Coronary artery (tissue), 2 donors: ENCODE measurements around the gene LRRC8D.
"Not testable (repeated sequence)": the region's sequence is repeated elsewhere in the genome, so short reads cannot be mapped to it uniquely, and the experiment has no call there.

Source experiments
- DNase-seq: peaks from one replicate; pipeline ENCODE4 v3.0.0-alpha.2; 2017; ENCODE audit warnings: low spot score
- H3K27ac ChIP-seq, 2 donors: fragments of 200-600 bp; sonication (generic); one replicate each; pipeline ENCODE4 v1.5.1; 2016 to 2019
- H3K4me3 ChIP-seq: fragments of 200-600 bp; sonication (generic); 2 replicates; pipeline ENCODE4 v1.5.1; 2016; ENCODE audit warnings: mild to moderate bottlenecking, moderate library complexity
- TF ChIP-seq, protein P1 (sequence below): fragments of 200-600 bp; sonication (generic); IDR thresholded peaks from one replicate; pipeline ENCODE4 v1.5.1; 2019; ENCODE audit warnings: antibody characterized with exemption

LRRC8D gene

DNA sequence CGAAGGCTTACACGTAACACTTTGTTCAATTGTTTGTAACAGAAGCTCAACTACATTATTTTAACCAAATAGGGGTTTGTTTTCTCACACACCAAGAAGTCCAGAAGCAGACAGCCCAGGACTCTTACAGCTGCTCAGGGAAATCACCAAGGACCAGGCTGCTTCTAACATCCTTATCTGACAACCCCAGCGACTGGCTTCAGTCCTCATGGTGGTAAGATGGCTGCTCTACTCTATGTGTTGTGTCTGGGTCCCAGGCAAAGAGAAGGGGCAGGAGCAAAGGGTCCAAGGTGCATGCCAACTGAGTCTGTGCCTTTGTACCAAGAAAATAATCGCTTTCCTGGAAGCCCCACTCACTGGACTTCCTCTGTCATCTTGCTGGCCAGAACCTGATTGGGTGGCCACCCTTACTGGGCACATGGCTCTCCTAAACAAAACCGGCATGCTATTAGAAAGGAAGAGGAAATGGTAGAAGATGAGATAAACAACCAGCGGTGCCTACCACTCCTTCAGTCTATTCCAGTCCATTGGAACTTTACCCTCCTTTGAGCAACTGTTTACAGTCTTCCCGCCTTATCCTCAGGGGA, 34.1 kb upstream of the LRRC8D start:
- DNase-seq: no peak
- H3K27ac ChIP-seq: no peak overlapping the region
- no peak overlapping the region for H3K4me3 ChIP-seq
- TF ChIP-seq, protein P1, sequence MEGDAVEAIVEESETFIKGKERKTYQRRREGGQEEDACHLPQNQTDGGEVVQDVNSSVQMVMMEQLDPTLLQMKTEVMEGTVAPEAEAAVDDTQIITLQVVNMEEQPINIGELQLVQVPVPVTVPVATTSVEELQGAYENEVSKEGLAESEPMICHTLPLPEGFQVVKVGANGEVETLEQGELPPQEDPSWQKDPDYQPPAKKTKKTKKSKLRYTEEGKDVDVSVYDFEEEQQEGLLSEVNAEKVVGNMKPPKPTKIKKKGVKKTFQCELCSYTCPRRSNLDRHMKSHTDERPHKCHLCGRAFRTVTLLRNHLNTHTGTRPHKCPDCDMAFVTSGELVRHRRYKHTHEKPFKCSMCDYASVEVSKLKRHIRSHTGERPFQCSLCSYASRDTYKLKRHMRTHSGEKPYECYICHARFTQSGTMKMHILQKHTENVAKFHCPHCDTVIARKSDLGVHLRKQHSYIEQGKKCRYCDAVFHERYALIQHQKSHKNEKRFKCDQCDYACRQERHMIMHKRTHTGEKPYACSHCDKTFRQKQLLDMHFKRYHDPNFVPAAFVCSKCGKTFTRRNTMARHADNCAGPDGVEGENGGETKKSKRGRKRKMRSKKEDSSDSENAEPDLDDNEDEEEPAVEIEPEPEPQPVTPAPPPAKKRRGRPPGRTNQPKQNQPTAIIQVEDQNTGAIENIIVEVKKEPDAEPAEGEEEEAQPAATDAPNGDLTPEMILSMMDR: no peak

- TF ChIP-seq, protein P1: no peak
- Histone ChIP-seq H3K27ac (no peak overlapping the region), H3K4me3 (no peak overlapping the region)
- DNase-seq: no peak
These were observed 30.2 kb upstream of the LRRC8D start for GRCh38 chr1:89790592-89790991.

DNA sequence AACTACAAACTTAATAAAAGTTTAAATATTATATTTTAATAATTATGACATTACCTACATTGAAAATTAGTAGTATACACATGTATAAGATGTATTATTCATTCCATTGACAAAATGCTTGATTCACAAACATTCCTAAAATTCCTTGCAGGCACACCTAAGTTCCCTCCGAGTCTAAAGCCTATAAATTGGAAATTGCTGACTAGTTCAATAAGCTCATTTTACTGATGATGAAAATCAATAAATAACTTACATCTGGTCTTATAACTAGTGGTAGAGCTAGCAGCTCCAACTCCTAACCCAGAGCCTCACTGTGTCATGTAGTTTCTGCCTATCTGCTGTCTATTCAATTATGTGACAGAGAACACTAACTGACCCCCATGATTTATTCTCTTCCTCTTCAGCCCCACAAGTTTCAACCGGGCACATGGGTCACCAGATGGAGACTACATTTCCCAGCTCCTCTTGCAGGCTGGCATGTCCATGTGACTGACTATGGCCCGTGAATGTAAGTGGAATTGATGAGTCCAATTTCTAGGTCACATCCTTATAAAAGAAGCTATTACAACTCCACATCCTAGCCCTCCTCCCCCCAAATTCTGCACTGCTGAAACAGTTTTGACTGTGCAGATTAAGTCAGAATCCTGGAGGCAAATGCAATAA, 29.6 kb upstream of the LRRC8D start:
- H3K4me3 ChIP-seq: no peak overlapping the region
- no peak overlapping the region for H3K27ac ChIP-seq
- DNase-seq: no peak
- TF ChIP-seq, protein P1: no peak

- H3K4me3 ChIP-seq: no peak overlapping the region
- no peak for DNase-seq
- TF ChIP-seq, protein P1: no peak
- no peak overlapping the region for H3K27ac ChIP-seq
These were observed 26.4 kb upstream of the LRRC8D start for GRCh38 chr1:89794406-89794805.

DNA sequence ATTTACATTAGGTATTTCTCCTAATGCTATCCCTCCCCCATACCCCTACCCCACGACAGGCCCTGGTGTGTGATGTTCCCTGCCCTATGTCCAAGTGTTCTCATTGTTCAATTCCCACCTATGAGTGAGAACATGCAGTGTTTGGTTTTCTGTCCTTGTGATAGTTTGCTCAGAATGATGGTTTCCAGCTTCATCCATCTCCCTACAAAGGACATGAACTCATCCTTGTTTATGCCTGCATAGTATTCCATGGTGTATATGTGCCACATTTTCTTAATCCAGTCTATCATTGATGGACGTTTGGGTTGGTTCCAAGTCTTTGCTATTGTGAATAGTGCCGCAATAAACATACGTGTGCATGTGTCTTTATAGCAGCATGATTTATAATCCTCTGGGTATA, 25.3 kb upstream of the LRRC8D start:
- not testable (repeated sequence) for H3K27ac ChIP-seq, H3K4me3 ChIP-seq, DNase-seq

- not testable (repeated sequence) for H3K4me3 ChIP-seq, DNase-seq, H3K27ac ChIP-seq
These were observed 23.0 kb upstream of the LRRC8D start for GRCh38 chr1:89797876-89798275.

DNA sequence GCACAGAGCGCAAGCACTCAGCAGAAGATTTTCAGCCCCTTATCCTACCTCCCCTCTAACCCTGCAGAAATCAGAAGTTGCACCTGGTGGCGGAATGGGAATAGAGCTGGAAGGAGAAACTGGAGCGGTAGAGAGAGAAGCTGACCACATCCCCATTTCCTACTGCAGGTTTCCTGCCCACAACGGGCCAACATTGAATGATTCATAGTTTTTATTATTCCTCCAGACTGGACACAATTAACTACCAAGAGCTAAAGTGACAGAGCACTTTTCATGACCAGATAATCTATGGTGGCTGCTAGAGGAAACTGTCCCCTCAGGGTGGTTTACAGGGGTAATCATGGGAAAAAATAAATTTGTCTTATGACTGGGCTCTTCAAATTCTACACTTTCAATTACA, 21.3 kb upstream of the LRRC8D start:
- TF ChIP-seq, protein P1: no peak
- Histone ChIP-seq H3K27ac (no peak overlapping the region), H3K4me3 (no peak overlapping the region)
- DNase-seq: no peak

DNA sequence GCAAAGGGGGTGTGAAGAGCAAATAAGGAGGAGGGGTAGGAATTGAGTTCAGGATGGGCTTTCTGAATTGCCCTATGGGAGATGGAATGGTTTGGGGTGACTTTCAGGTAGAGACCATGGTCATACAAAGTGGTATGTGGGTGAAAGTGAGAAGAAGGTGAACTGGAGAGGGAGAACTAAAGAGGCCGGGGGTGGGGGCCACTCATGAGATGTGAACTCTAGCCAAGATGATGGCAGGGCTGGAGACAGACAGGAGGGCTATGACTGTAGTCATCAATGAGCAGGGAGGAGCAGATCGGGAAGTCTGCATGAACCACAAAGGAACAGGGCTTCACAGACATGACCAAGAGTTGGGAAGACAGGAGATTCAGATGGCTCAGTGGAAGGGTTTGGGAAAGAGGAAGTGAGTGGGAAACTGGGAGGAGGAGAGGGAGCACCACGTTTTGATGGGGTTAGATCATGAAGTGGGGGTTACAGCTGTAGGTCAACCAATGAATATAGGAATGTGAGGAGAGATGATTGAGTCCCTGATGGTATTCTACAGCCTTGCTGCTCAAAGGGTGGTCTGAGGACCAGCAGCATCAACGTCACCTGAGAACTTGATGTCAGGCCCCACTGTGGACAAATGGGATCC, 20.7 kb upstream of the LRRC8D start:
- no peak overlapping the region for H3K27ac ChIP-seq
- TF ChIP-seq, protein P1: no peak
- DNase-seq: no peak
- no peak overlapping the region for H3K4me3 ChIP-seq
